SK-N-SH (cell line): Measurements from ENCODE around the gene WDR87. TPM values are rescaled to one million over a fixed set of nuclear protein-coding genes. Genes with fewer than 3 reads are reported as not detected.
A peak's percentile ranks its signal among the peaks of the same experiment; 100 is the strongest.

Source experiments
- CTCF ChIA-PET: fragments of 300-600, 350-600 bp; formaldehyde crosslinking; extraction: SDS; loops from one replicate; lab custom pipeline; 2021; lab: Yijun Ruan, JAX
- POLR2A ChIA-PET: fragments of 350-600 bp; sonication (Branson Sonifier 250); formaldehyde crosslinking; extraction: SDS; loops from one replicate; lab custom pipeline; 2020; ENCODE audit warnings: antibody characterized with exemption, inconsistent platforms; lab: Yijun Ruan, JAX
- DNase-seq: peaks from one replicate; pipeline ENCODE4 v3.0.0; 2012
- H2AFZ ChIP-seq: fragments of 200-600 bp; sonication (generic); 2 replicates; pipeline ENCODE4 v1.8.1; 2016; ENCODE audit warnings: antibody characterized with exemption, mild to moderate bottlenecking, low read depth
- H3F3A ChIP-seq: fragments of 200-600 bp; sonication (generic); replicated peaks from 2 replicates; pipeline ENCODE3; 2016; ENCODE audit warnings: antibody characterized with exemption, mild to moderate bottlenecking; ENCODE audit not compliant: insufficient read depth
- H3K27ac ChIP-seq, 2 experiments: fragments of 200-500 bp in 1 of 2; fragments of 200-600 bp in 1 of 2; sonication (Bioruptor generic) in 1 of 2; sonication (generic), shearing (Covaris generic) in 1 of 2; 2 replicates each; pipeline versions ENCODE4 v1.5.1 to v1.6.1; 2014 to 2016; ENCODE audit warnings: low read depth in 2 of 2, inconsistent platforms in 1 of 2, low read length in 1 of 2, mild to moderate bottlenecking in 1 of 2, mixed read lengths in 1 of 2
- H3K27me3 ChIP-seq: fragments of 200-600 bp; sonication (generic), shearing (Covaris generic); 2 replicates; pipeline ENCODE4 v1.6.1; 2016; ENCODE audit warnings: mixed run types; ENCODE audit not compliant: insufficient read depth
- H3K36me3 ChIP-seq, 2 experiments: fragments of 200-500 bp in 1 of 2; fragments of 200-600 bp in 1 of 2; sonication (Bioruptor generic) in 1 of 2; sonication (generic) in 1 of 2; replicated peaks in 1 of 2; 2 replicates each; pipeline versions ENCODE3 to v1.5.1; 2014 to 2016; ENCODE audit warnings: low read length in 1 of 2, mild to moderate bottlenecking in 1 of 2; ENCODE audit not compliant: insufficient read depth in 2 of 2, control insufficient read depth in 1 of 2
- H3K4me1 ChIP-seq, 2 experiments: fragments of 200-500 bp in 1 of 2; fragments of 200-600 bp in 1 of 2; sonication (Bioruptor generic) in 1 of 2; sonication (generic), shearing (Covaris generic) in 1 of 2; 2 replicates each; pipeline versions ENCODE4 v1.5.1 to v1.6.1; 2014 to 2016; ENCODE audit warnings: low read depth in 1 of 2, low read length in 1 of 2, mixed run types in 1 of 2; ENCODE audit not compliant: insufficient read depth in 2 of 2, control insufficient read depth in 1 of 2
- H3K4me2 ChIP-seq: fragments of 200-600 bp; sonication (generic), shearing (Covaris generic); 2 replicates; pipeline ENCODE4 v1.6.1; 2017; ENCODE audit warnings: mixed run types
- H3K4me3 ChIP-seq, 2 experiments: fragments of 200-500 bp in 1 of 2; fragments of 200-600 bp in 1 of 2; sonication (Bioruptor generic) in 1 of 2; sonication (generic), shearing (Covaris generic) in 1 of 2; 2 replicates each; pipeline versions ENCODE4 v1.5.1 to v1.8.1; 2014 to 2016; ENCODE audit warnings: low read depth in 2 of 2, inconsistent platforms in 1 of 2, low read length in 1 of 2, mild to moderate bottlenecking in 1 of 2, mixed read lengths in 1 of 2, moderate library complexity in 1 of 2
- H3K79me2 ChIP-seq: fragments of 200-600 bp; sonication (generic); 2 replicates; pipeline ENCODE4 v1.8.1; 2017; ENCODE audit warnings: mild to moderate bottlenecking; ENCODE audit not compliant: insufficient read depth
- H3K9ac ChIP-seq: fragments of 200-600 bp; sonication (generic); 2 replicates; pipeline ENCODE4 v1.6.1; 2017; ENCODE audit warnings: mixed run types
- H3K9me2 ChIP-seq: fragments of 200-600 bp; sonication (generic); 2 replicates; pipeline ENCODE4 v1.6.1; 2017; ENCODE audit warnings: mixed run types
- H3K9me3 ChIP-seq: fragments of 200-600 bp; sonication (generic); 2 replicates; pipeline ENCODE4 v1.6.1; 2017; ENCODE audit warnings: mixed run types, mild to moderate bottlenecking, moderate library complexity
- H4K20me1 ChIP-seq: fragments of 200-600 bp; sonication (generic); 2 replicates; pipeline ENCODE4 v1.6.1; 2017; ENCODE audit warnings: mild to moderate bottlenecking, mixed run types; ENCODE audit not compliant: insufficient read depth
- CHD2 ChIP-seq: fragments of 150-350 bp; IDR thresholded peaks from 2 replicates; pipeline ENCODE4 v1.6.1; 2018; ENCODE audit warnings: low read length; ENCODE audit not compliant: partially characterized antibody
- EZH2phosphoT487 ChIP-seq: fragments of 200-600 bp; sonication (generic); IDR thresholded peaks from 2 replicates; pipeline ENCODE4 v1.6.1; 2017; ENCODE audit warnings: low read depth, mixed run types, mild to moderate bottlenecking, antibody characterized with exemption, moderate library complexity, borderline replicate concordance
- MAX ChIP-seq: IDR thresholded peaks from 2 replicates; pipeline ENCODE4 v1.4.0; 2012; ENCODE audit warnings: low read depth
- NRF1 ChIP-seq: IDR thresholded peaks from 2 replicates; pipeline ENCODE4 v1.6.1; 2012; ENCODE audit warnings: low read depth, mild to moderate bottlenecking, low read length
- RAD21 ChIP-seq: IDR thresholded peaks from 2 replicates; pipeline ENCODE4 v1.6.1; 2012; ENCODE audit warnings: mild to moderate bottlenecking, low read length
- SMC3 ChIP-seq: IDR thresholded peaks from 2 replicates; pipeline ENCODE4 v1.6.1; 2012; ENCODE audit warnings: low read depth, low read length, improper control_type of control experiment
- TAF1 ChIP-seq: IDR thresholded peaks from 2 replicates; pipeline ENCODE4 v1.6.1; 2012; ENCODE audit warnings: low read depth, mild to moderate bottlenecking, low read length, moderate library complexity, borderline replicate concordance
- TCF12 ChIP-seq: IDR thresholded peaks from 2 replicates; pipeline ENCODE4 v1.4.0; 2012
- ZBTB33 ChIP-seq: IDR thresholded peaks from 2 replicates; pipeline ENCODE4 v1.4.0; 2012; ENCODE audit warnings: low read depth, borderline replicate concordance
- WGBS: methylation state at CpG from one replicate; pipeline ENCODE4 v1.1.6; 2017; ENCODE audit warnings: low lambda C conversion rate; 5-methylcytosine and 5-hydroxymethylcytosine counted together
- polyA plus RNA-seq, 3 experiments: library from polyadenylated mRNA; depleted of rRNA; stranded (reverse); fragments of >200 nt; gene quantifications; 2 replicates each; pipeline ENCODE4 v1.2.3, GENCODE V29; 2012
- TF ChIP-seq, protein P1 (sequence below): fragments of 200-600 bp; sonication (generic); IDR thresholded peaks from 2 replicates; pipeline ENCODE4 v1.6.1; 2017; ENCODE audit warnings: antibody characterized with exemption, mild to moderate bottlenecking, moderate library complexity

The WDR87 gene
- polyA plus RNA-seq, 1 of the 3 experiments (the other 2 are of a cell fraction): not detected

DNA sequence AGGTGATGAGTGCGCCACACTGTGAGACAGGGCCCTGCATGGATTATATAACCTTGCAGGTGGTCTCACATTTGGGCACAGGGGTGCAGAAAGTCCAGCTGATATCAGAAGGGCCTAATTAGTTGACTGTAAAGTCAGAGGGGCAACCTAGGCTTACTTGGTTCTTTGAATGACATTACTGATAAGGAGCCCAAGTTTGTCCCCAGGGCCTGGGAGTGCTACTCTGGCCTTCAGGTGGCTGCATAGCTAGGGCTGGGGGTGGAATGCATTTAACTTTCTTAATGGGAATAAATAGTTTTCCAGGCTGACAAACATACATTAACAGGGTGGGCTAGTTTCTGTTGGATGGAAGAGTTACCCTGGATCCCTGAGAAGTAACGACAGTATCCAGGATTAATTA is 3.3 kb downstream of the WDR87 start:
- Histone ChIP-seq H3K27me3 (no peaks in the 10 kb centered on the region), H3K79me2 (peaks cover 10% of the 10 kb centered on the region), H3K4me2 (no peak overlapping the region), H3K36me3 (no peaks in the 10 kb centered on the region), H3K9ac (no peak overlapping the region), H4K20me1 (peaks cover 3% of the 10 kb centered on the region; the same call in 1 of the 2 replicates), H3K4me1 (peaks cover 0 to 9% of the 10 kb centered on the region in 2 experiments; a peak in 1 of 4 replicates), H2AFZ (no peak overlapping the region), H3F3A (no peaks in the 10 kb centered on the region), H3K27ac (no peak overlapping the region), H3K4me3 (no peak overlapping the region), H3K9me2 (no peaks in the 10 kb centered on the region), H3K9me3 (no peaks in the 10 kb centered on the region)
- TF ChIP-seq TCF12 (no peak), NRF1 (no peak)
- WGBS: 71% methylated on average over 2 of the region's 2 CpGs
- POLR2A ChIA-PET: interaction anchor here (1.2 kb wide), 1 partner anchor 100 kb away, joined by 3 read pairs; no protein-coding TSS in a partner anchor
- CTCF ChIA-PET: interaction anchor here (0.8 to 6.8 kb wide), 60 partner anchors 10 to 612 kb away, joined by 3 to 67 read pairs (median 5); partner anchors contain the start of genes CATSPERG, FAM98C, KCNK6 and PPP1R14A
- no peak for DNase-seq

- Histone ChIP-seq H3K9me2 (no peaks in the 10 kb centered on the region), H3K4me3 (no peak overlapping the region), H3K9ac (no peak overlapping the region), H3K9me3 (no peaks in the 10 kb centered on the region), H3K4me2 (no peak overlapping the region), H3K79me2 (peaks cover 5% of the 10 kb centered on the region), H3K27me3 (no peaks in the 10 kb centered on the region), H3K27ac (no peak overlapping the region), H3K36me3 (no peaks in the 10 kb centered on the region), H3K4me1 (peaks cover 0 to 5% of the 10 kb centered on the region in 2 experiments; a peak in 1 of 4 replicates), H3F3A (no peaks in the 10 kb centered on the region), H4K20me1 (no peaks in the 10 kb centered on the region), H2AFZ (no peak overlapping the region)
- 4% methylated on average over 4 of the region's 4 CpGs for WGBS
- ChIA-PET CTCF (interaction anchor here (0.5 to 6.8 kb wide), 98 partner anchors 10 to 641 kb away, joined by 3 to 67 read pairs (median 4); partner anchors contain the start of genes C19orf33, CATSPERG, FAM98C and KCNK6), POLR2A (interaction anchor here (1.2 kb wide), 1 partner anchor 101 kb away, joined by 3 read pairs; no protein-coding TSS in a partner anchor)
- no peak for TF ChIP-seq ZBTB33
- TF ChIP-seq, protein P1, sequence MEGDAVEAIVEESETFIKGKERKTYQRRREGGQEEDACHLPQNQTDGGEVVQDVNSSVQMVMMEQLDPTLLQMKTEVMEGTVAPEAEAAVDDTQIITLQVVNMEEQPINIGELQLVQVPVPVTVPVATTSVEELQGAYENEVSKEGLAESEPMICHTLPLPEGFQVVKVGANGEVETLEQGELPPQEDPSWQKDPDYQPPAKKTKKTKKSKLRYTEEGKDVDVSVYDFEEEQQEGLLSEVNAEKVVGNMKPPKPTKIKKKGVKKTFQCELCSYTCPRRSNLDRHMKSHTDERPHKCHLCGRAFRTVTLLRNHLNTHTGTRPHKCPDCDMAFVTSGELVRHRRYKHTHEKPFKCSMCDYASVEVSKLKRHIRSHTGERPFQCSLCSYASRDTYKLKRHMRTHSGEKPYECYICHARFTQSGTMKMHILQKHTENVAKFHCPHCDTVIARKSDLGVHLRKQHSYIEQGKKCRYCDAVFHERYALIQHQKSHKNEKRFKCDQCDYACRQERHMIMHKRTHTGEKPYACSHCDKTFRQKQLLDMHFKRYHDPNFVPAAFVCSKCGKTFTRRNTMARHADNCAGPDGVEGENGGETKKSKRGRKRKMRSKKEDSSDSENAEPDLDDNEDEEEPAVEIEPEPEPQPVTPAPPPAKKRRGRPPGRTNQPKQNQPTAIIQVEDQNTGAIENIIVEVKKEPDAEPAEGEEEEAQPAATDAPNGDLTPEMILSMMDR: peak; percentile 91
- no peak for TF ChIP-seq MAX
- peak; percentile 96 for TF ChIP-seq RAD21
- TF ChIP-seq EZH2phosphoT487: no peak
- TF ChIP-seq TAF1: no peak
- TF ChIP-seq SMC3: peak; percentile 86
- peak; percentile 16 for TF ChIP-seq CHD2
- peak; percentile 77 for DNase-seq
These were observed 3.7 kb downstream of the WDR87 start for GRCh38 chr19:37902668-37903067.
